Measurements from ENCODE around the gene STAT5B.
"Not testable (repeated sequence)": the region's sequence is repeated elsewhere in the genome, so short reads cannot be mapped to it uniquely, and the experiment has no call there.

STAT5B gene

DNA sequence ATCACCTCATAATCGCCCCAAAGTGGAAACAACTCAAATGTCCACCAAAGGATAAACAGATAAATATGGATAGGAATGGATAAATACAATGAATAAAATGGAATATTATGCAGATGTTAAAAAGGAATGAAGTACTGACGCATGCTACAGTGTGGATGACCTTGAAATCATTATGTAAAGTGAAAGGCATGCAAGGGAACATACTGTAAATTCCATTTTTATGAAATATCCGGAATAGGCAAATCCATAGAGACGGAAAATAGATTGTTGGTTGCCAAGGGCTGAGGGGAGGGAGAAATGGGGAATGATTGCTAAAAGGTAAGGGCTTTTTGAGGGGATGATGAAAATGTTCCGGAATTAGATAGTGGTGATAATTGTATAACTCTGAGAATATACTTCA, 36.0 kb downstream of the STAT5B start:
- H3K4me1 ChIP-seq (ENCODE audit: control insufficient read depth in 5 of 5, insufficient read depth in 5 of 5, low read length in 5 of 5), result peaks cover 0 to 26% (median 11%) of the 10 kb centered on the region in 5 donors
- H3K9me3 ChIP-seq (ENCODE audit: control insufficient read depth in 5 of 5, low read length in 5 of 5), result no peaks in the 10 kb centered on the region
- H3K27ac ChIP-seq (ENCODE audit: low read depth, low read length), result peak overlapping the region; percentile 30
- H3K27me3 ChIP-seq (ENCODE audit: control insufficient read depth in 5 of 5, insufficient read depth in 4 of 5, low read length in 5 of 5), result no peaks in the 10 kb centered on the region
- H3K4me3 ChIP-seq (ENCODE audit: low read depth in 1 of 5, low read length in 5 of 5), result no peak overlapping the region
- H3K9ac ChIP-seq (ENCODE audit: low read length in 5 of 5), result no peak overlapping the region
- no peaks in the 10 kb centered on the region for H3K36me3 ChIP-seq (ENCODE audit: control insufficient read depth in 5 of 5, insufficient read depth in 5 of 5, low read length in 5 of 5)

DNA sequence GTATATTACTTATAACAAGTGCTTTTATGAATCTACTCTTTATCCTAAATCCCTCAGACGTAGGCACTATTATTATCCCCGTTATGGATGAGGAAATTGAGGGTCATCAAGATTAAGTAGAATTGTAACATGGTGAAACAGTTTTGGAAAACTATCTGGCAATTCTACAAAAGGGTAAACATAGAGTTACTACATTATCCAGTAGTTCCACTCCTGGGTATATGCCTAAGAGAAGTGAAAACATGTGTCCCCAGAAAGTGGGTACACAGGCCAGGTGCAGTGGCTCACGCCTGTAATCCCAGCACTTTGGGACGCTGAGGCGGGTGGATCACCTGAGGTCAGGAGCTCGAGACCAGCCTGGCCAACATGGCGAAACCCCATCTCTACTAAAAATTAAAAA, 36.6 kb downstream of the STAT5B start:
- not testable (repeated sequence) for H3K36me3 ChIP-seq (ENCODE audit: control insufficient read depth in 5 of 5, insufficient read depth in 5 of 5, low read length in 5 of 5); H3K27me3 ChIP-seq (ENCODE audit: control insufficient read depth in 5 of 5, insufficient read depth in 4 of 5, low read length in 5 of 5); H3K9me3 ChIP-seq (ENCODE audit: control insufficient read depth in 5 of 5, low read length in 5 of 5); H3K27ac ChIP-seq (ENCODE audit: low read depth, low read length); H3K9ac ChIP-seq (ENCODE audit: low read length in 5 of 5); H3K4me3 ChIP-seq (ENCODE audit: low read depth in 1 of 5, low read length in 5 of 5)
- peaks cover 0 to 24% (median 10%) of the 10 kb centered on the region in 5 donors for H3K4me1 ChIP-seq (ENCODE audit: control insufficient read depth in 5 of 5, insufficient read depth in 5 of 5, low read length in 5 of 5)

DNA sequence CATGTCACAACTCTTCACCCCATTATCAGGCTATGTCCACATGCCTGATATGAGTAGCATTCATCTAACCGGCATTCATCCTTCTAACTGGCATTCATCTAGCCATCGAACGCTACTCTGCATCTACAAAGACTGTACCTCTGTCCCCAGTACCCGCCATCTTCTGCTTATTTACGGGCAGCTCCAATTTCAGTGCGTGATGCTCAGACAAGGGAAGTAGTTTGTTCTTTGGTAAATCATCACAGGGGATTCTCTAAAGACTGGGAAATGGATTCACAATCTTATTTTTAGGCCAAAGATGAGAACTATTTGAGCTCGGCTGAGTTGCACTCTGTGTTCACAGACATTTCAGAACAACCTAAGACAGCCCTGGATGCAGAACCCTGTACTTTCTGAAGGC, 39.4 kb downstream of the STAT5B start:
- Histone ChIP-seq H3K36me3 (ENCODE audit: control insufficient read depth in 5 of 5, insufficient read depth in 5 of 5, low read length in 5 of 5) (peaks cover 0 to 1% (median 0%) of the 10 kb centered on the region in 5 donors), H3K9ac (ENCODE audit: low read length in 5 of 5) (no peak overlapping the region), H3K27me3 (ENCODE audit: control insufficient read depth in 5 of 5, insufficient read depth in 4 of 5, low read length in 5 of 5) (no peaks in the 10 kb centered on the region), H3K4me3 (ENCODE audit: low read depth in 1 of 5, low read length in 5 of 5) (no peak overlapping the region), H3K9me3 (ENCODE audit: control insufficient read depth in 5 of 5, low read length in 5 of 5) (no peaks in the 10 kb centered on the region), H3K4me1 (ENCODE audit: control insufficient read depth in 5 of 5, insufficient read depth in 5 of 5, low read length in 5 of 5) (peaks cover 0 to 19% (median 7%) of the 10 kb centered on the region in 5 donors), H3K27ac (ENCODE audit: low read depth, low read length) (no peak overlapping the region)

DNA sequence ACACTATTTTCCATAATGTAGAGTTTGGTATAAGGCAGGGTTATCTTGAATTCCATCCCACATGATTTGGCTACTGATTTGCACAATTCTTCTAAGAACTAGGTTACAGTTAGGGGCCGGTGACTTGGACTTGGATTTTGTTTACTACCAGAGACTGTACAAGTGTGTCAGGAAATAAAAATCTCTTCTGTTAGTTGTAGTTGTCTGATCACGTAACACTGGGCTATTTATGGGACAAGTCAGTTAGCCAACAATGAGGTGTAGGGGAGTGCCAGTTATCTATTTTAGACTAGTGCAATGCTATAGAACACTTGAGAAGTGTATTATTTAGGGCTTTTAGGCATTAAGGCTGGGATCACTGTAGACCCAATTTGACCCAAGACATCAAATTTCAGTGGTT, 42.2 kb downstream of the STAT5B start:
- no peaks in the 10 kb centered on the region for H3K9me3 ChIP-seq (ENCODE audit: control insufficient read depth in 5 of 5, low read length in 5 of 5)
- peaks cover 0 to 2% (median 0%) of the 10 kb centered on the region in 5 donors for H3K36me3 ChIP-seq (ENCODE audit: control insufficient read depth in 5 of 5, insufficient read depth in 5 of 5, low read length in 5 of 5)
- no peak overlapping the region for H3K4me3 ChIP-seq (ENCODE audit: low read depth in 1 of 5, low read length in 5 of 5)
- H3K4me1 ChIP-seq (ENCODE audit: control insufficient read depth in 5 of 5, insufficient read depth in 5 of 5, low read length in 5 of 5), result peaks cover 0 to 12% (median 6%) of the 10 kb centered on the region in 5 donors
- H3K9ac ChIP-seq (ENCODE audit: low read length in 5 of 5), result peak overlapping the region in 1 of 5 donors; percentile 25
- H3K27ac ChIP-seq (ENCODE audit: low read depth, low read length), result no peak overlapping the region
- H3K27me3 ChIP-seq (ENCODE audit: control insufficient read depth in 5 of 5, insufficient read depth in 4 of 5, low read length in 5 of 5), result no peaks in the 10 kb centered on the region

DNA sequence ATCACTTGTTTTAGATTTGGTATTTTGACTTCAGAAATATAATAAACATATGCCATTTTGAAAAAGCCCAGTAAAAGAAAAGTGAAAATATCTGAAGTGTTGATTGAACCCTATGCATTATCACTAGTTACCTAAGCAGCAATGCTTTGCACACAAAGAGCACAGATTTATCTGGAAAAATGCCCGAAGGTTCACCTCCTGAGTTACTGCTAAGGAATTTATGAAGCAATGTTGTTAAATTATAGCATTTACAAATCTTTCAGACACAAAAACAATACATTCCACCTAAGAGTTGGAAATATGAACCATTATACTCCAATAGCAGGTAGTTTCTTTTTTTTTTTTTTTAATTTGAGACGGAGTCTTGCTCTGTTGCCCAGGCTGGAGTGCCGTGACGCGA, 43.0 kb downstream of the STAT5B start:
- no peak overlapping the region for H3K9ac ChIP-seq (ENCODE audit: low read length in 5 of 5)
- no peaks in the 10 kb centered on the region for H3K27me3 ChIP-seq (ENCODE audit: control insufficient read depth in 5 of 5, insufficient read depth in 4 of 5, low read length in 5 of 5)
- H3K4me3 ChIP-seq (ENCODE audit: low read depth in 1 of 5, low read length in 5 of 5), result no peak overlapping the region
- H3K9me3 ChIP-seq (ENCODE audit: control insufficient read depth in 5 of 5, low read length in 5 of 5), result no peaks in the 10 kb centered on the region
- H3K4me1 ChIP-seq (ENCODE audit: control insufficient read depth in 5 of 5, insufficient read depth in 5 of 5, low read length in 5 of 5), result peaks cover 1 to 20% (median 10%) of the 10 kb centered on the region in 5 donors
- peaks cover 0 to 2% (median 0%) of the 10 kb centered on the region in 5 donors for H3K36me3 ChIP-seq (ENCODE audit: control insufficient read depth in 5 of 5, insufficient read depth in 5 of 5, low read length in 5 of 5)
- H3K27ac ChIP-seq (ENCODE audit: low read depth, low read length), result no peak overlapping the region

DNA sequence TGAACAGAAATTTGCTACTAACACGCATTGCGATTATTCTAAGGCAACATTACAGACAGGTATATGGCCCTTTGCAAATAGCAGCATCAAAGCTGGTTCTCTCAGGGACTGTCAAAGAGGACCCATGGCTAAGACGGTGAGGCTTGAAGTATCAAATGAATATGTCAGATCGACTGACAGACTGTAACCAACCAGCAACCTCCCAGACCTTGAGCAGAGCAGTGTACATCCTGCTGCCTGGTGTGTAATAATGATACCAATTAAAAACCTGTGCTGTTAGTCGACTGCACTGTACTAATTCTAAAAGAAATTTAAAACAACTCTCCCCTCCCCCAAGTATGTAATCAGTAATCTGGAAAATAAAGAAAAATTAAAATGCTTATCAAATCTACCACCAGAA, 46.0 kb downstream of the STAT5B start:
- no peak overlapping the region for H3K9ac ChIP-seq (ENCODE audit: low read length in 5 of 5)
- H3K27ac ChIP-seq (ENCODE audit: low read depth, low read length), result no peak overlapping the region
- H3K9me3 ChIP-seq (ENCODE audit: control insufficient read depth in 5 of 5, low read length in 5 of 5), result no peaks in the 10 kb centered on the region
- H3K4me3 ChIP-seq (ENCODE audit: low read depth in 1 of 5, low read length in 5 of 5), result no peak overlapping the region
- H3K27me3 ChIP-seq (ENCODE audit: control insufficient read depth in 5 of 5, insufficient read depth in 4 of 5, low read length in 5 of 5), result no peaks in the 10 kb centered on the region
- peaks cover 0 to 2% (median 2%) of the 10 kb centered on the region in 5 donors for H3K36me3 ChIP-seq (ENCODE audit: control insufficient read depth in 5 of 5, insufficient read depth in 5 of 5, low read length in 5 of 5)
- H3K4me1 ChIP-seq (ENCODE audit: control insufficient read depth in 5 of 5, insufficient read depth in 5 of 5, low read length in 5 of 5), result peaks cover 4 to 30% (median 20%) of the 10 kb centered on the region in 5 donors

DNA sequence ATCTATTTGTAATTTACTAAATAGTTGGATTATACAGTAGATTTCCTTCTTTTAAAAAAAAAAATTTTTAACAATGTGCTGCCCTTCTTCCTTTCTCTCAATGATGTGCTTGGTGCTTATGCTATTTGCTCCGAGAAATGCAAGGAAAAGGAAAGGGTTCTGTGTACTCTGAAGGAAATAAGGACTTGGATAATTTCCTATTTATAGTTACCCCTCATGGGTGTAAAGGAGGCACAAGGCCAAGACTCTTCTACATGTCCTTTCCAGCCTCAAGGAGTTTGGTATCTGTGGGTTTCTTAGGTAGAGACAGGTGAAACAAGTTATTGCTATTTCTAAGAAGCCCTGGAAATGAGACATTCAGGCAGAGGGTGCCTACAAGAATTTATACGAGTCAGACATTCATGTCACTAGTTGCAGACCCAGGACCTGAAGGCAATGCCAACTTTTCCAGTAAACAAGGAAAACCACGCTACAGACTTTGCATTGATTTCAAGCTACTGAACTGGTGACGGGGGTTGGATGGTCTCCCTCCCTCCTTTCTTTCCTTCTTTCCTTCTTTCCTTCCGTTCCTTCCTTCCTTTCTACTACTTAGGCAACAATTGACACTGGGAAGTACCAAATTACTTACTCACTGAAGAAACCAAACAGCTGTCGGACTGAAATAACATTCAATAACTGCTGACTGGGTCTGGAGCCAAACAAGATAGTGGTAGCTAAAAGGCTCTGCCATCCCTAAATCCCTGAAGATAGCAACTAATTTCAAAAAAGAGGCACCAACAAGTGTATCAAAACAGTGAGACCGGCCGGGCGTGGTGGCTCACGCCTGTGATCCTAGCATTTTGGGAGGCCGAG, 48.1 kb downstream of the STAT5B start:
- Histone ChIP-seq H3K4me1 (ENCODE audit: control insufficient read depth in 5 of 5, insufficient read depth in 5 of 5, low read length in 5 of 5) (peaks cover 4 to 19% (median 14%) of the 10 kb centered on the region in 5 donors), H3K27ac (ENCODE audit: low read depth, low read length) (peak overlapping the region; percentile 38), H3K27me3 (ENCODE audit: control insufficient read depth in 5 of 5, insufficient read depth in 4 of 5, low read length in 5 of 5) (no peaks in the 10 kb centered on the region), H3K4me3 (ENCODE audit: low read depth in 1 of 5, low read length in 5 of 5) (no peak overlapping the region), H3K36me3 (ENCODE audit: control insufficient read depth in 5 of 5, insufficient read depth in 5 of 5, low read length in 5 of 5) (peaks cover 0 to 20% (median 18%) of the 10 kb centered on the region in 5 donors), H3K9me3 (ENCODE audit: control insufficient read depth in 5 of 5, low read length in 5 of 5) (no peaks in the 10 kb centered on the region), H3K9ac (ENCODE audit: low read length in 5 of 5) (peak overlapping the region in 2 of 5 donors; percentile 6 to 52)

DNA sequence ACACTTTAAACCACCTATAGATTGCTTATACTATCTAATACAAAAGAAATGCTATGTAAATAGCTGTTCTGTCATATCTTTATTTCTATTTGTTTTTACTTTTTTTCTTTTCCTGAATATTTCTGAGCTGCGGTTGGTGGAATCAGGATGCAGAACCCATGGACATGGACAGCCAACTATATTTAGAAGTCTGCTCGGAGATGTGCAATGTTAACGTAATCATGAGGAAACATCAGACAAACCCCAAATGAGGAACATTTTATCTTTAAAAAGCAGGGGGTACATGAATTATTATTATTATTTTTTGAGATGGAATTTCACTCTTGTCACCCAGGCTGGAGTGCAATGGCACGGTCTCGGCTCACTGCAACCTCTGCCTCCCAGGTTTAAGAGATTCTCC, 50.5 kb downstream of the STAT5B start:
- peaks cover 0 to 38% (median 29%) of the 10 kb centered on the region in 5 donors for H3K36me3 ChIP-seq (ENCODE audit: control insufficient read depth in 5 of 5, insufficient read depth in 5 of 5, low read length in 5 of 5)

DNA sequence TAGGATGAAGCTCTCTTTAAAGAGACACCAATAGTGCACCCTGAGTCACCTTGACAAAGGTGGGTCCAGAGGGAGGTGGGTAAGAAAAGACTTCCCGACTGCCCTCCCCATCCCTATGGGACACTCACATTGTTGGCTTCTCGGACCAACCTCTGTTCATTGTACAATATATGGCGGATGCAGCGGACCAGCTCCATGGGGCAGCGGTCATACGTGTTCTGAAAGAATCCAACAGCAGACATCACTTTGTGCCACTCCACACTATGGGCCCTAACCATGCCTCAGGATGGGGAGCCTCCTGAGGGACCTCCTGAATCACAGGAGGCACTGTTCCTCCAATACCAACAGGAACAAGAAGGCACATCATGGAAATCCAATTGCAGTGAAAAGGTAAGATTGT, 51.5 kb downstream of the STAT5B start:
- Histone ChIP-seq H3K27me3 (ENCODE audit: control insufficient read depth in 5 of 5, insufficient read depth in 4 of 5, low read length in 5 of 5) (no peaks in the 10 kb centered on the region), H3K9me3 (ENCODE audit: control insufficient read depth in 5 of 5, low read length in 5 of 5) (no peaks in the 10 kb centered on the region), H3K36me3 (ENCODE audit: control insufficient read depth in 5 of 5, insufficient read depth in 5 of 5, low read length in 5 of 5) (peaks cover 0 to 46% (median 29%) of the 10 kb centered on the region in 5 donors), H3K27ac (ENCODE audit: low read depth, low read length) (no peak overlapping the region), H3K9ac (ENCODE audit: low read length in 5 of 5) (no peak overlapping the region), H3K4me3 (ENCODE audit: low read depth in 1 of 5, low read length in 5 of 5) (no peak overlapping the region), H3K4me1 (ENCODE audit: control insufficient read depth in 5 of 5, insufficient read depth in 5 of 5, low read length in 5 of 5) (peaks cover 4 to 24% (median 14%) of the 10 kb centered on the region in 5 donors)

More for the DNA sequence above, 50.5 kb downstream of the STAT5B start:
- Histone ChIP-seq H3K9me3 (ENCODE audit: control insufficient read depth in 5 of 5, low read length in 5 of 5) (no peaks in the 10 kb centered on the region), H3K4me3 (ENCODE audit: low read depth in 1 of 5, low read length in 5 of 5) (no peak overlapping the region), H3K27ac (ENCODE audit: low read depth, low read length) (no peak overlapping the region), H3K27me3 (ENCODE audit: control insufficient read depth in 5 of 5, insufficient read depth in 4 of 5, low read length in 5 of 5) (no peaks in the 10 kb centered on the region), H3K4me1 (ENCODE audit: control insufficient read depth in 5 of 5, insufficient read depth in 5 of 5, low read length in 5 of 5) (peaks cover 4 to 24% (median 14%) of the 10 kb centered on the region in 5 donors), H3K9ac (ENCODE audit: low read length in 5 of 5) (no peak overlapping the region)

DNA sequence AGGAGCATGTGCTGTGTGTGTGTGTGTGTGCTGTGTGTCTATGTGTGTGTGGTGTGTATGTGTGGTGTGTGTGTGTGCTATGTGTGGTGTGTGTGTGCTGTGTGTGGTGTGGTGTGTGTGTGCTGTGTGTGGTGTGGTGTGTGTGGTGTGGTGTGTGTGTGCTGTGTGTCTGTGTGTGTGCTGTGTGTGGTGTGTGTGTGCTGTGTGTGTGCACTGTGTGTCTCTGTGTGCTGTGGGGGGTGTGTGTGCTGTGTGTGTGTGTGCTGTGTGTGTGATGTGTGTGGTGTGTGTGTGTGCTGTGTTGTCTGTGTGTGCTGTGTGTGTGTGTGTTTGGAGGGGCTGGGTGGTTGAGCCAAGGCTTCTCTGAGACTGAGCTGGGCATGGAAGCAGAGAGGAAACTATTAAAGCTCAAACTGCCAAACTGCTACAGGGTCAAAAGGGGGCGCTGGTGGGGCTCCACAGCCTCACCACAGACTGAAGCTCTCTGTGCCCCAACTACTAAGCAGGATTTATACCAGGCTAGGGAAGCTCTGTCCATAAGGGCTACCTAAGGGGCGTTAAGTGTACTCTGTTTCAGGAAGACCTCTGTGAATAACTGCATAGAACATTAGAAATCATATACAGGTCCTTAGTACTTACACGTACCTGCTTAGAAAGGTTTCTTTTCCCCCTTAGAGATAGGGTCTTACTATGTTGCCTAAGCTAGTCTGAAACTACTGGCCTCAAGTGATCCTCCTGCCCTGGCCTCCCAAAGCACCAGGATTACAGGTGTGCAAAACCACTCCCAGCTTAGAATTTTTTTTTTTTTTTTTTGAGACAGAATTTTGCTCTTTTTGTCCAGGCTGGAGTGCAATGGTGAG, 54.1 kb downstream of the STAT5B start:
- Histone ChIP-seq H3K36me3 (ENCODE audit: control insufficient read depth in 5 of 5, insufficient read depth in 5 of 5, low read length in 5 of 5) (peaks cover 1 to 67% (median 41%) of the 10 kb centered on the region in 5 donors), H3K9ac (ENCODE audit: low read length in 5 of 5) (no peak overlapping the region)

More for the DNA sequence above, 54.1 kb downstream of the STAT5B start:
- H3K4me3 ChIP-seq (ENCODE audit: low read depth in 1 of 5, low read length in 5 of 5), result no peak overlapping the region
- no peak overlapping the region for H3K27ac ChIP-seq (ENCODE audit: low read depth, low read length)
- H3K4me1 ChIP-seq (ENCODE audit: control insufficient read depth in 5 of 5, insufficient read depth in 5 of 5, low read length in 5 of 5), result peaks cover 0 to 5% (median under 1%) of the 10 kb centered on the region in 5 donors
- H3K27me3 ChIP-seq (ENCODE audit: control insufficient read depth in 5 of 5, insufficient read depth in 4 of 5, low read length in 5 of 5), result no peaks in the 10 kb centered on the region
- H3K9me3 ChIP-seq (ENCODE audit: control insufficient read depth in 5 of 5, low read length in 5 of 5), result no peaks in the 10 kb centered on the region

Data from subcutaneous abdominal adipose tissue (tissue), 5 donors.